ENCODE data around the gene GRHPR.
"Not testable (repeated sequence)": the region's sequence is repeated elsewhere in the genome, so short reads cannot be mapped to it uniquely, and the experiment has no call there.

GRHPR gene

GRCh38 chr9:37425298-37425752, 2.8 kb downstream of the GRHPR start:
- TF ChIP-seq, protein P1, sequence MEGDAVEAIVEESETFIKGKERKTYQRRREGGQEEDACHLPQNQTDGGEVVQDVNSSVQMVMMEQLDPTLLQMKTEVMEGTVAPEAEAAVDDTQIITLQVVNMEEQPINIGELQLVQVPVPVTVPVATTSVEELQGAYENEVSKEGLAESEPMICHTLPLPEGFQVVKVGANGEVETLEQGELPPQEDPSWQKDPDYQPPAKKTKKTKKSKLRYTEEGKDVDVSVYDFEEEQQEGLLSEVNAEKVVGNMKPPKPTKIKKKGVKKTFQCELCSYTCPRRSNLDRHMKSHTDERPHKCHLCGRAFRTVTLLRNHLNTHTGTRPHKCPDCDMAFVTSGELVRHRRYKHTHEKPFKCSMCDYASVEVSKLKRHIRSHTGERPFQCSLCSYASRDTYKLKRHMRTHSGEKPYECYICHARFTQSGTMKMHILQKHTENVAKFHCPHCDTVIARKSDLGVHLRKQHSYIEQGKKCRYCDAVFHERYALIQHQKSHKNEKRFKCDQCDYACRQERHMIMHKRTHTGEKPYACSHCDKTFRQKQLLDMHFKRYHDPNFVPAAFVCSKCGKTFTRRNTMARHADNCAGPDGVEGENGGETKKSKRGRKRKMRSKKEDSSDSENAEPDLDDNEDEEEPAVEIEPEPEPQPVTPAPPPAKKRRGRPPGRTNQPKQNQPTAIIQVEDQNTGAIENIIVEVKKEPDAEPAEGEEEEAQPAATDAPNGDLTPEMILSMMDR (IDR thresholded peaks at IDR 0.05; ENCODE audit: borderline replicate concordance, control extremely low read depth, extremely low read depth, insufficient read depth, missing control alignments), result no peak
- no peak for DNase-seq (ENCODE audit: low spot score)
- in situ Hi-C loops (cut with MboI; ENCODE audit: low sequenced_read_pairs, unreplicated experiment), result no loop called here

DNA sequence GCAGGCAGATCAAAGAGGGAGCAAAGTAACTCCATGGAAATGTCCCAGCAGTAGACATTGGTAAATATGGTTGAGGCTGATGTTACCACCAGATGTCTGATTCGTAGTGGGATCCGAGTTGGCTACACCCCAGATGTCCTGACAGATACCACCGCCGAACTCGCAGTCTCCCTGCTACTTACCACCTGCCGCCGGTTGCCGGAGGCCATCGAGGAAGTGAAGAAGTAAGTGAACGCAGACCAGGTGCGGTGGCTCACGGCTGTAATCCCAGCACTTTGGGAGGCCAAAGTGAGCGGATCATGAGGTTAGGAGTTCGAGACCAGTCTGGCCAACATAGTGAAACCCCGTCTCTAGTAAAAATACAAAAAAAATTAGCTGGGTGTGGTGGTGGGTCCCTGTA, 3.9 kb downstream of the GRHPR start:
- DNase-seq (ENCODE audit: low spot score); in situ Hi-C loops (cut with MboI; ENCODE audit: low sequenced_read_pairs, unreplicated experiment): not testable (repeated sequence)

DNA sequence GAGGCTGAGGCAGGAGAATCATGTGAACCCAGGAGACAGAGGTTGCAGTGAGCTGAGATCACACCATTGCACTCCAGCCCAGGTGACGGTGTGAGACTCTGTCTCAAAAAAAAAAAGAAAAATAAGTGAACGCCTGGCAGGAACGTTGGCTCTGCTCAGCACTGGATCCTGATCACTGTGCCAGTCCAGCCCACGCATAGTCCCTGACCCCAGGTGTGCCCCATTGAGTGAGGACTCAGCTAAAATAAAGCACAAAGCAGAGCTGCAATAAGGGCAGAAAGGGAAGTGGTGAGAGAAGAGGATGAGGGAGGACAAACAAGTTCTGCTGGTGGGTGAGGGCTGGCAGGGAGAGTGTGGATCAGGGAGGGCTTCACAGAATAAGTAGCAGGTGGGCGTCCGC, 4.3 kb downstream of the GRHPR start:
- in situ Hi-C loops (cut with MboI; ENCODE audit: low sequenced_read_pairs, unreplicated experiment), result no loop called here
- no peak for DNase-seq (ENCODE audit: low spot score)
- TF ChIP-seq, protein P1 (IDR thresholded peaks at IDR 0.05; ENCODE audit: borderline replicate concordance, control extremely low read depth, extremely low read depth, insufficient read depth, missing control alignments), result no peak

DNA sequence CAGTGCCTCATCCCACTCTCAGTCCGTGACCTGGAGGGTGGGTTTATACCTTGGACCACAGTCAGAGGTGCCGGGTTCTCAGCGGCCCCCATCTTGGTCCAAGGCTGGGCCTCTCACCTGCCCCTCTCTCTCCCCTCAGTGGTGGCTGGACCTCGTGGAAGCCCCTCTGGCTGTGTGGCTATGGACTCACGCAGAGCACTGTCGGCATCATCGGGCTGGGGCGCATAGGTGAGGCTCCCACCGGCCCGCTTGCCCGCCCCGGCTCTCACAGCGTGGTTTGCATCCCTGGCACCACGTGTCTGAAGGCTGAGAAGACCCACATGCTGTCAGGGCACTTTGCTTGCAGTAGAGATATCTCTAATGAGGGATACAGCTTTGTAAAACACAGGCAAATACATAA, 5.8 kb downstream of the GRHPR start:
- TF ChIP-seq, protein P1 (IDR thresholded peaks at IDR 0.05; ENCODE audit: borderline replicate concordance, control extremely low read depth, extremely low read depth, insufficient read depth, missing control alignments), result no peak

GRCh38 chr9:37429441-37430285, 7.2 kb downstream of the GRHPR start:
- TF ChIP-seq, protein P1 (IDR thresholded peaks at IDR 0.05; ENCODE audit: borderline replicate concordance, control extremely low read depth, extremely low read depth, insufficient read depth, missing control alignments), result no peak
- in situ Hi-C loops (cut with MboI; ENCODE audit: low sequenced_read_pairs, unreplicated experiment), result no loop called here
- DNase-seq (ENCODE audit: low spot score), result no peak

More for the DNA sequence above, 5.8 kb downstream of the GRHPR start:
- in situ Hi-C loops (cut with MboI; ENCODE audit: low sequenced_read_pairs, unreplicated experiment), result no loop called here
- no peak for DNase-seq (ENCODE audit: low spot score)

DNA sequence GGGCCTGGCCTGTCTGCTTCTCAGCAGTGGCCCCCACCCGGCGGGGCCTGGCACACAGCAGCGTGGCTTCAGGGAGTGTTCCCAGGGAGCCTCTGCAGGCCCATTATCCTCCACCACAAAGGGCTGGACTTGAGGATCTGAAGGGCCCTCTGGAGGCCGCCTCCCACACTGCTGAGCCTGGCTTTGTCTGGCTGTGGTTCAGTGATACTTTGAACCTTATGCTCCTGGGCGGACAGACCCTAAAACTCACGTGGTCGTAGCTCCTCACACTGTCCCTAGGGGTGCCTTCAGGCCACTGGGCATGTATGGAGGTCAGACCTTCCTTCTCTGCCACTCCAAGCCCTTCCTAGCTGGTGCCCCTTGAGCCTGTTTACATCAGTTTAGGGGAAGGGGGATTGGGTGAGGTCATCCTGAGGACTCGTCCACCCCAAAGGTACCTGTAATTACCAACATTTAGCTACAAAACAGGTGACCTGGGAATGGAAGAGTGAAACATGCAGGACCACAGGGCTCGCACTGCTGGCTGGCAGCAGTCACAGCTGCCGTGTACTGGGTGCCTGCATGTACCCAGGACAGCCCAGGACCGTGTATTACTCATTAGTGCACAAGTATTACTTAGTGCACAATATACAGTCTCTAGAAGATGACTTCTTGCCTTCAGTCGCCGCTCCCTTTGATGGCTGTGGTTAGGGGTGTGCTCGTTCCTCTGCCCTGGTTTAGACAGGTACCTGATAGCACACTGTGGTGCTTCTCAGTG, 8.5 kb downstream of the GRHPR start:
- DNase-seq (ENCODE audit: low spot score), result no peak
- TF ChIP-seq, protein P1 (IDR thresholded peaks at IDR 0.05; ENCODE audit: borderline replicate concordance, control extremely low read depth, extremely low read depth, insufficient read depth, missing control alignments), result no peak
- in situ Hi-C loops (cut with MboI; ENCODE audit: low sequenced_read_pairs, unreplicated experiment), result no loop called here

DNA sequence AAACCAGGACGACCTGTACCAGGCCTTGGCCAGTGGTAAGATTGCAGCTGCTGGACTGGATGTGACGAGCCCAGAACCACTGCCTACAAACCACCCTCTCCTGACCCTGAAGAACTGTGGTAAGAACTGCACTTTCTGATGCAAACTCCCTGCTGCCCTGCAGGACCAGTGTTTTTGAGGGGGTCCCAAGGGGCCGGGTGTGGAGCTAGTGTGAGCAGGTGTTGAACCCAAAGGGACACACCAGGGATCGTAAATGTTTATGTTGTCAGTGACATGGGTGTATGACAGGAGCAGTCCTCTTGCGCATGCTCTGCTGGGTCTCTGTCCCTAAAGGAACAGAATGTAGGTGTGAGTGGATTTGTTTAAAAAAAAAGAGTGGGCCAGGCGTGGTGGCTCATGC, 9.5 kb downstream of the GRHPR start:
- TF ChIP-seq, protein P1 (IDR thresholded peaks at IDR 0.05; ENCODE audit: borderline replicate concordance, control extremely low read depth, extremely low read depth, insufficient read depth, missing control alignments), result no peak
- DNase-seq (ENCODE audit: low spot score), result no peak
- in situ Hi-C loops (cut with MboI; ENCODE audit: low sequenced_read_pairs, unreplicated experiment), result no loop called here
